ENCODE measurements around the gene FIG4.

The FIG4 gene

DNA sequence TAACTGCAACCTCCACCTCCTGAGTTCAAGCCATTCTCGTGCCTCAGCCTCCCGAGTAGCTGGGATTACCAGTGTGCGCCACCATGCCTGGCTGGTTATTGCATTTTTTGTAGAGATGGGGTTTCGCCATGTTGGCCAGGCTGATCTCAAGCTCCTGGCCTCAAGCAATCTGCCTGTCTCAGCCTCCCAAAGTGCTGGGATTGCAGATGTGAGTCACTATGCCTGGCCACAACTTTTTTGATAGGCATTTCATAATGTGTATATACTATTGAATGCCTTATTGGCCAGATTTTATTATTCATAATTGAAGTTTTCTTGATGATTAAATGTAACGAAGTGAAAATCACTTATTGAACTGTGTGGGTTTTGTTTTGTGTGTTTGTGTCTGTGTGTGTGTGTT, 27.9 kb downstream of the FIG4 start:
- TF ChIP-seq EZH2phosphoT487 (conservative IDR thresholded peaks at IDR 0.05; ENCODE audit: low read length) (no peak), CTCF (IDR thresholded peaks at IDR 0.05; ENCODE audit: insufficient read depth, low read length, poor library complexity, severe bottlenecking) (no peak)
- no peaks in the 10 kb centered on the region for H3F3A ChIP-seq (ENCODE audit: insufficient read depth)
- H3K27ac ChIP-seq (ENCODE audit: low read depth, low read length): no peak overlapping the region
- no peak overlapping the region for H3K4me3 ChIP-seq (ENCODE audit: insufficient read depth, low read length, poor library complexity, severe bottlenecking)
- H3K4me2 ChIP-seq (ENCODE audit: low read depth, low read length, poor library complexity, severe bottlenecking): no peak overlapping the region
- no peak overlapping the region for H2AFZ ChIP-seq (ENCODE audit: low read depth, low read length, severe bottlenecking)
- H3K9me2 ChIP-seq (replicated peaks; ENCODE audit: insufficient read depth, low read length): no peaks in the 10 kb centered on the region
- H3K9ac ChIP-seq (ENCODE audit: low read length): no peak overlapping the region
- no peaks in the 10 kb centered on the region for H3K27me3 ChIP-seq (ENCODE audit: low read length)
- no peaks in the 10 kb centered on the region for H3K36me3 ChIP-seq (ENCODE audit: low read length)
- no peaks in the 10 kb centered on the region for H3K9me3 ChIP-seq (ENCODE audit: insufficient read depth, low read length)
- H4K20me1 ChIP-seq (ENCODE audit: low read depth, low read length): peaks cover 6% of the 10 kb centered on the region; the same call in 1 of the 2 replicates
- no peaks in the 10 kb centered on the region for H3K79me2 ChIP-seq (ENCODE audit: insufficient read depth, low read length)

GRCh38 chr6:109720311-109720710, 29.2 kb downstream of the FIG4 start:
- no peaks in the 10 kb centered on the region for H3F3A ChIP-seq (ENCODE audit: insufficient read depth)
- H3K4me2 ChIP-seq (ENCODE audit: low read depth, low read length, poor library complexity, severe bottlenecking): no peak overlapping the region
- H3K79me2 ChIP-seq (ENCODE audit: insufficient read depth, low read length): no peaks in the 10 kb centered on the region
- no peak overlapping the region for H2AFZ ChIP-seq (ENCODE audit: low read depth, low read length, severe bottlenecking)
- no peak overlapping the region for H3K9ac ChIP-seq (ENCODE audit: low read length)
- H4K20me1 ChIP-seq (ENCODE audit: low read depth, low read length): peaks cover 2% of the 10 kb centered on the region; the same call in 1 of the 2 replicates
- H3K36me3 ChIP-seq (ENCODE audit: low read length): no peaks in the 10 kb centered on the region
- no peak overlapping the region for H3K27ac ChIP-seq (ENCODE audit: low read depth, low read length)
- H3K9me3 ChIP-seq (ENCODE audit: insufficient read depth, low read length): no peaks in the 10 kb centered on the region
- H3K27me3 ChIP-seq (ENCODE audit: low read length): no peaks in the 10 kb centered on the region
- H3K9me2 ChIP-seq (replicated peaks; ENCODE audit: insufficient read depth, low read length): no peaks in the 10 kb centered on the region
- no peak overlapping the region for H3K4me3 ChIP-seq (ENCODE audit: insufficient read depth, low read length, poor library complexity, severe bottlenecking)
- TF ChIP-seq EZH2phosphoT487 (conservative IDR thresholded peaks at IDR 0.05; ENCODE audit: low read length) (no peak), CTCF (IDR thresholded peaks at IDR 0.05; ENCODE audit: insufficient read depth, low read length, poor library complexity, severe bottlenecking) (no peak)

DNA sequence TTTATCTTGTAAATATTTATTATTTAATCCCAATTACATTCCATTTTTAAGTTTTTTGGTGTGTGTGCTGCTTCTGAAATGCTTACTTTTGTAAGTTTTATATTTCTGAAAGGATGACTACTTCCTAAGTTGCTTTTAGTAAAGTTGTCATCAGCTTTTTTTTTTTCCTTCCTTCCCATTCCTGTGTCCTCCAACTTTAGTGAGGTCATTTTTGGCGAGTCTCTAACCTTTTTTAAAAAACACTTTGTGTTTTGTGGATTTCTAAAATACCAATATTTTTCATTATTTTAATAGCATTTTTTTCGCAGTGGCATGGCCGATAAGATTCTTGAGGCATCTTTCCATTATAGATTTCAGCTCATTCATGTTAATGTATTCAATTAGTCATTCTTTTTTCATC, 30.9 kb downstream of the FIG4 start:
- H3K9me3 ChIP-seq (ENCODE audit: insufficient read depth, low read length): no peaks in the 10 kb centered on the region
- H3K27me3 ChIP-seq (ENCODE audit: low read length): no peaks in the 10 kb centered on the region
- no peaks in the 10 kb centered on the region for H3F3A ChIP-seq (ENCODE audit: insufficient read depth)
- H3K79me2 ChIP-seq (ENCODE audit: insufficient read depth, low read length): no peaks in the 10 kb centered on the region
- no peak overlapping the region for H3K4me2 ChIP-seq (ENCODE audit: low read depth, low read length, poor library complexity, severe bottlenecking)
- no peaks in the 10 kb centered on the region for H3K36me3 ChIP-seq (ENCODE audit: low read length)
- H4K20me1 ChIP-seq (ENCODE audit: low read depth, low read length): no peaks in the 10 kb centered on the region
- TF ChIP-seq EZH2phosphoT487 (conservative IDR thresholded peaks at IDR 0.05; ENCODE audit: low read length) (no peak), CTCF (IDR thresholded peaks at IDR 0.05; ENCODE audit: insufficient read depth, low read length, poor library complexity, severe bottlenecking) (no peak)
- no peak overlapping the region for H3K9ac ChIP-seq (ENCODE audit: low read length)
- no peak overlapping the region for H2AFZ ChIP-seq (ENCODE audit: low read depth, low read length, severe bottlenecking)
- H3K4me3 ChIP-seq (ENCODE audit: insufficient read depth, low read length, poor library complexity, severe bottlenecking): no peak overlapping the region
- no peak overlapping the region for H3K27ac ChIP-seq (ENCODE audit: low read depth, low read length)
- H3K9me2 ChIP-seq (replicated peaks; ENCODE audit: insufficient read depth, low read length): no peaks in the 10 kb centered on the region

All from SU-DHL-6 (cell line).